Activated gamma-delta T cell treated with anti-CD3 and anti-CD28 coated beads, Interleukin-2, amount 50 U/mL, for 16 hours (primary cell): ENCODE measurements around the gene OSBPL10.
"Not testable (repeated sequence)": the region's sequence is repeated elsewhere in the genome, so short reads cannot be mapped to it uniquely, and the experiment has no call there.

Source experiments
- DNase-seq: peaks from one replicate; pipeline ENCODE4 v3.0.0-alpha.2; 2020; ENCODE audit warnings: low read depth

Gene OSBPL10

DNA sequence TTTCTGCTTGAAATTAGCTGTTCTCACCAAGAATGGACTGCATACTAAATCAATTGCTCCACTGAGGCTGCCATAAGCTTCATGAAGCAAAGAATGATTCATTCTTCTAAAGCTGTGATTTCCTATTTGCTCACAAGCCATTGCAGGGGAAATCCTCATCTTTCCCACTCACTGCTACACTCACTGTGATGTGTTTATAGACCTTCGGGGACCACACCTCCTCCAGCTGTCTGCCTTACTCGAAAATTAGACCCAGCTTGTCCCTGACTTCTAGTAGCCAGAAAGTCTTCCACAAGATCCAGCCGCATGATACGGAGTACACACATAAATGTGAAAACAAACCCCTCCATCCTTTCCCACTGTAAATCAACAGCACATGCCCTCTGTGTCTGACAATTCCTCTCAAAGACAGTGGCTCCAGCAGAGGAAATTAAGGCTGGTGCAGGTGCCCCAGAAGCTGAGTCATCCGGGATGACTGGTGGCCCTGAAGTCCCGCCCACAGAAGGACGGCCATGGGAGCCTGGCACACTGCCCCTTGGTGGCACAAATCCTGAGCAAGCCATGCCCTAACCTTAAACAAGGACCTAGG lies 276.4 kb downstream of the OSBPL10 start:
- no peak for DNase-seq

DNA sequence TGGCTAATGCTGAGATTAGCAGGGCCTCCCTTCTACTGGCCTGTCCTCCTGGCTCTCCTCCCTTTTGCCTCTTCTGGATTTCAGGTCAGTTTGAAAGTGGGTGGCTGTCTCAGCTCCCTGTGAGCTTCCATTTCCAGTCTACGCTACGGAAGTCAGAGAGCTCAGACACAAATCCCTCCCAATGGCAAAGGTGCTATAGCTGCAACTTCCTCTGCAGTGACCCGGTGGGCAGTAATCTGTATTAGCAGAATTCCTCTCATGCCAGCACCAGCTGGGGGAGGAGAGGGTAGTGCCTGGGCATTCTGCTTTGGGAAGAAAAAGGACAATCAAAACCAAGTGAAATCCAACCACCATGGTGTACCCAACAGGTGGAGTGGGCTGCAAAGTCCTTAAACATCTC lies 276.9 kb downstream of the OSBPL10 start:
- DNase-seq: no peak

DNA sequence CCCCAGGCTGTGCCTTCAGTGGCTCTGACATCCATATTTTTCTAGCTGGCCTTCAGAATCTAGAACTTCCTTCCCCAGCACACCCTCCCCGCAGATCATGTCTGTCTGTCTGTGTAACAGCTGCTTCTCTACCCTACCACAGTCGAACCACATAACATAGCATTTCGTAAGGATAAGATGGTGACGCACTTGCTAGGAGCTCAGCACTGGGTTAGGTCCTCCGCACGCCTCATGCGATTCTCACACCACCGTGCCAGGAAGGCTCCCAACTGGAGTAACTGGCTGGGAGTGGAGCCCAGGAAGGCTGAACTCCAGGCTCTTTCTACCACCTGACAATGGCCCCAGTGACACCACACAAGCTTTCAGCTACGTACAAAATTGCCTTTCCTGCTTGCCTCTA lies 279.8 kb downstream of the OSBPL10 start:
- DNase-seq: no peak

DNA sequence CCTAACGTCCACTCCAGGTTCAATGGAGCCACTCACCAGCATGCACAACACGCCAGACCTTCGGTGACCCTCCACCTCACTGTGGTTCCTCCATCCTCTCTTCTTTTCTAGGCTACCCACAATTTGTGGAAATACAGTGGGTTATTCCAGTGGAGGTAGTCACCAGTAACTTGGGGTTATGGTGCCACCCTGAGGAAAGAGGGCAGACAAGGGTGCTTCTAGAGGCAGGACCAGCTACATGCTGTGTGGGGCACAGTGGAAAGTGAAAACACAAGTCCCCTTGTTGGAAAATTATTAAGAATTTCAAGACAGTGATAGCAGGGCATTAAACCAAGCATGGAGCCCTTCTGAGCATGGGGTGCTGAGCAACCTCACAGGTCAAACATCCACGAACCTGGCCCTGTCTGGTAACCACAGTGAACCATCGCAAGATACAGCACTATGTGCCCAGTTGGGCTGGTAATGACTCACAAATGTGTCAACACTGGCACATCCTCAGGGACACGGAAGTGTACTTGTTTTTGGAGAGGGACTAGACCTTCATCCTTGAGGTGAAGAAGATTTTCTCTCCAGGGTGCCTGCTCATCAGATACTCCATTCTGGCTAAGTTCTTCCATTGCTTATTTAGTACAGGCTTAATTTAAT lies 281.6 kb downstream of the OSBPL10 start:
- no peak for DNase-seq

DNA sequence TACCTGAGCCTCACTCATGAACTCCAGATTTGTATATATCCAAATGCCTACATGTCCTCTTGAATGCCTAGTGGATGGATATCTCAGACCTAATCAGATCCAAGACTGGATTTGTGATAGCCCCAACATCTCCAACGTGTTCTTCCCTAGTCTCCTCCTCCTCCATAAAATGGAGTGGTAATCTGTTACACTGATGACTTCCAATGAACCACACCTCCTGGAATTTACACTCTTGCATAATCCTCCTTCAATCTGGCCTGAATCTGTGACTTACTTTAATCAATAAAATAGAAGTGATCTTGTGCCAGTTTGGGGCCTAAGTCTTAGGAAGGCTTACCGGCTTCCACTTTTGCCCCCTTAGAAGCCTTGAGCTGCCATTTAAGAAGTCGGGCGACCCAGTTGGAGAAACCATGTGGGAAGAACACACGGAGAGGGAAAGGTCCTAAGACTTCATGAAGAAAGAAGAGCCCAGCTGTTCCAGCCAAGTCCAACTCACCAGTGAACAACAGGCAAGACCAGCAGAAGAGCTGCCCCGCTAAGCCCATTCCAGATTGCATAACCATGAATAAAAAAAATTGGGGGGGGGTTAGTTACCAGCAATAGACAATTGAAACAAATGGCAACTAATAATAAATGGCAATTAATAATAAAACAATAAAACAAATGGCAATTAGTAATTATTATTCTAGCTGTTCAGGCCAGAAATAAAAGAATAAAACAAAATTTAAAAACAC lies 284.1 kb downstream of the OSBPL10 start:
- DNase-seq: no peak

DNA sequence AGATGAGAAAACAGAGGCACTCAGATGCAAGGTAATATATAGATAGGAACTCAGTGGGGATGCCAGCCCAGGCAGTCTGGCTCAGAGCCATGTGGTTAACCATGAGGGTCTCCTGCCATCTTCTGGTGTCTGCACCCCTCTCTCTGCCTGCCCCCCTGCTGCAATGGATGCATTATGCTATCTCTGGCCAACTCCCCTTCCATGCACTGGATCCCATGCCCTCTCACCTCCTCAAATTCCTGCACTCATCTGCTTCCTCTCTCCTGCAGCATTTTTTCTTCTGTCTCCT lies 285.1 kb downstream of the OSBPL10 start:
- DNase-seq: no peak

DNA sequence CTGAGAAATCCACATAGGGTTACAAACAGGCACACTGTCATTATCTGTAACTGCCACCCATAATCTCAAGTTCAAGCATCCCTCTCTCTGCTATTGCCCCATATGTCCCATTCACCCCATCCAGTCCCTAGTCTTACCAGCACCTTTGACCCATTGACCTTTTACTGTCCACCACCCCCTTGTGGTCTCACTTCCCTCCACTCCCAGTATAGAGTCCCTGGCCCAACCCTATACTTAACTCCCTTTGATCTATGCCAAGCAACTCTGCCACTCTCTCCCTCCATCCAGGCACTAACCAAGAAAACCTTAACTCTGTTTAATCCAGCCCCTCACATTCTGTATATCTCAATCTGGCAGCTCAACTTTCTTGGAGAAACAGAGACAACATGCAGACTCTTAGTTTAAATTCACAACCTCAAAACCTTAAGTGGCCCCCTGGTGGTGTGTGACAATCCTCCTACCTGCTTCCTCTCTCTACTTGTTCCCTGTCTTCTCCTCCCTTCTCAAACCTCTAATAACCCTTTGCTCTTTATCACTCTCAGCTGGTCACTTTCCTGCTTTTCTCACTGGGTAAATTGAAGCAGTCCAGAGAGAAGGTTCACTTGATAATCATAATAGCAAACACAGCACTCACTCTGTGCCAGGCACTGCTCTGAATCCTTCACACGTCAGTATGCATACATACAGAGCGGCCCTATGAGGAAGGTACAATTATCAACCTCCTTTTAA lies 285.6 kb downstream of the OSBPL10 start:
- DNase-seq: no peak

DNA sequence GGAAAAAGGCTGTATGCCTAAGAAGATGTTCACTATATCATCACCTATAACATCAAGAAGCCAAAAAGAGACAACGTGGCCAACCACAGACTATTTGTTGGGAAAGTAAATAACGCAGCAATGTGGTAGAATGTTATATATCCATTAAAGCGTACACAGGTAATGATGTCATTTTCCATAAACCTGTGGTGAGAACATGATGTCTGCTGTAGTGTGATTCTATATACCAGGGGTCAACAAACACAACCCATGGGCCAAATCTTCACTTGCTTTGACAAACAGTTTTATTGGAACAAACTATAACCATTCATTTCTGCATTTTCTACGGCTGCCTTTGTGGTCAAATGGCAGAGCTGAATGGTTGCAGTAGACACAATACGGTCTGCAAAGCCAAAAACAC lies 287.7 kb downstream of the OSBPL10 start:
- no peak for DNase-seq

DNA sequence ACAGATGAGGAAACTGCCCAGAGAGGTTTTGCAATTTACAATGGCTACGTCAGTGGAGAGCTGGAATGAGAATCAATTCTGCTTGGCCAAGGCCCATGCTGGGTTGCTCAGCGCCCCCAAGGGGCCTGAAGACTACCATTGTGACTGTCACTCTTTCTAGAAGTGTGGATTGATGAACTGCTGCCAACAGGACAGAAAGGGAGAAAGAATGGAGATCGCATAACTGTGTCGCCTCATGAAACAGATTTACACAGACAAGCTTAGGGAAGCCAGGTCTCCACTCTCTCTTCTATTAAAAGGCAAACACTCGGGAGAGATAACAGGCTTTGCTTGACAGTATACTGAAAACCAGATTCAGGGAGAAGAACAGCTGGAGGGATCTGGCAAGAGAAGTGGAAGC lies 288.3 kb downstream of the OSBPL10 start:
- DNase-seq: no peak

DNA sequence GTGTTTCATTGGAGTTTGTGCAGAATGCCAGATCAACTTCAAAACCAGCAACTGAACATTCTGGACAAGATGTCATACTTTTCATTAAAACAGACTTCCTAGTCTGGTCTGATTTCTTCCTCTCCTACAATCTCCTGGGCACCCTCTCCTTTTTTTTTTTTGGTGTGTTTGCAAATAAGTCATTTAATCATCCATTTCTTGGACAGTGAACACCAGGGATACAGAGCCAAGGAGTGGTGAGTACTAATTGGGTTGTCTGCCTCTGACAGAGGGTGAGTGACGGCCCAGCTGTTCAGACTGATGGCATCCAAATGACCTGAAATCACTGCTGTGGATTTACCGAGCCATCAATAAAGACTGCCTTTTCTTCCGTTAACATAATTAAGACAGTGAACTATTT lies 290.3 kb downstream of the OSBPL10 start:
- DNase-seq: no peak

DNA sequence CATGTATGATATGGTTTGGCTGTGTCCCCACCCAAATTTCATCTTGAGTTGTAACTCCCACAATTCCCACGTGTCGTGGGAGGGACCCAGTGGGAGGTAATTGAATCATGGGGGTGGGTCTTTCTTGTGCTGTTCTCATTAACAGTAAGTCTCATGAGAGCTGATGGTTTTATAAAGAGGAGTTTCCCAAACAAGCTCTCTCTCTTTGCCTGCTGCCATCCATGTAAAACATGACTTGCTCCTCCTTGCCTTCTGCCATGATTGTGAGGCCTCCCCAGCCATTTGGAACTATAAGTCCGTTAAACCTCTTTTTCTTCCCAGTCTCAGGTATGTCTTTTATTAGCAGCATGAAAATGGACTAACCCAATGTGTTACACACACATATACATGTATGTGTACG lies 291.5 kb downstream of the OSBPL10 start:
- not testable (repeated sequence) for DNase-seq

DNA sequence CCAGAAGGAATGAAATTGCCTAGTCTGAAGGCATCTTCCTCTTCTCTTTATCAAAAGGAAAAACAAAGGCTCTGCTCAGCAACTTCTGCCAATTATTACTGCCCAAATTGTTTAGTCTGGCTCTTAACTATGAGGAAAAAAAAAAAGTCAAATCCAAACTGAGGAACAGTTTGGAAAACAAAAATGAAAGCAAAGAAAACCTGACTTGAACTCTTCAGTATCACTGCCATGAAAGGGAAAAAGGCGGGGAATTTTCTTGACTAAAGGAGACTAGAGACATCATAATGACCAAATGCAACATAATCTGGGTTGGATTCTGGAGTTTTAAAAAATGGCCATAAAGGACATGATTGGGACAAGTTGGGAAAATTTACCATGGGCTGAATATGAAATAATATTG lies 292.1 kb downstream of the OSBPL10 start:
- DNase-seq: no peak

DNA sequence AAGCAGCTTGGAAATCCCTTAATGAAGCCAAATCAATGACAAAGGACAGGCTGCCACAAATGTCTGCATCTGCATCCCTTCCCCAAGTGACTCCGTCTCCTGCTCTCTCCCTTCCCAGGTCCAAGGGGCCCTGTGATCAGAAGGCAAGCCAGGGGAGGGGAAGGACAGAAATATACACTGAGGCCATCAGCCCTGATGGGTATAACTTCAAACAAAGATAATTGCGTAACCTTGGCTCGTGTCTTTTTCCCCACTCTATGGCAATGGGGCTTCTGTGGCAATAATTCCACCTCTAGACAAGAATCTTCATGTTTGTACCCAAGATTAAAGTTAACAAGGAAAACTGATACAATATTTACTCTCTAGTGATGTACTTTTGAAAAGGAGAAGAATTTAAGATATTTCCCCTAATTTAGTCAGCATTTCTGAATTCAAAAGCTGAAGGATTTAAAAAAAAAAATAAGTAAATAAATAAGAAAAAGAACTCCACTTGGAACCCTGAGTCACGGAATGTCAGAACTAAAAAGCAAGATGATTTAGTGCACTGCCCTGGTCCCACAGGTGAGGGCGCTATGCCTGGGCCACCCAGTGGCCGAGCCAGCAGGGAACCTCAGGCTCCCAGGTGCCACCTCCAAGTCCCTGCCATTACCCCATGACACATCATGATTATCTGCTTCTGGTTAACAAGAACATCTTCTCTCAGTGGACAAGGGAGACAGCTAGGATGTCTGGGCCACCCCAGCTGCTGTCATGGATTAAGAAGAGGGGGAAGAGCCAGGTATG lies 293.9 kb downstream of the OSBPL10 start:
- no peak for DNase-seq

DNA sequence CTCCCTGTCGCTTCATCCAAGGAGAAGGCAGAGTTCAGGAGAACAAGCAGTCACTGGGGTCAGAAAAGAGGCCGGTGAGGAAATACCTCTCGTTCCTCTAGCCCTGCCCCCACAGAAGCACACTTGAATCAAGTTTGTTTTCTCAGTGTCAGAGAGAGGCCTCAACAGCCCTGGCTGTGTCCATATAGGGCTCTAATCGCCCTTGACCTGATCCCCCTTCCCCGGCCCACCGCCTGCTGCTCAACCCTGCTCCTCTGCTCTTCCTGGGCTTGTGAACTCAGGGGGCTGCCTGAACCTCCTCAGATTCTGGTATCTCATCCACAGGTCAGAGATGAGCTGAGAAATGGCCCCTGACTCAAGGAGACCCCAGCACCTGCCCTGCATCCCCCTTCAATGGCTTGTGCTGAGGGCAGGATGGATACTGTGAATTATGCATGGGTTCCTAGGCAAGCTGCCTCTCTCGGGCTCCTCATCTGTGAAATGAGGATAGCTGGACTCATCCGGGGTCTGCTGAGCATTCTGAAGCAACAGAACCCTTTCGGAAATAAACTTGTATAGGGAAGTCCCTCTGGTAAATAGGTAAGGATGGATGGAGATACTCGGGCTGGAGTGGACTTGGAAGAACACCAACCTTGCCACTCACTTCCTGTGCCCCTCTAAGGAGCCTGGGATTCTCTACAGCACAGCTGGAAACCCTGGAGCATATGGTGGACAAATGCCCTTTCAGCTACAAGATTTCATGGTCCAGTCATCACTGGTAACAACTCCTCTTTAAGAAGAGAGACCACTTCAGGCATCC lies 300.8 kb downstream of the OSBPL10 start:
- DNase-seq: no peak

DNA sequence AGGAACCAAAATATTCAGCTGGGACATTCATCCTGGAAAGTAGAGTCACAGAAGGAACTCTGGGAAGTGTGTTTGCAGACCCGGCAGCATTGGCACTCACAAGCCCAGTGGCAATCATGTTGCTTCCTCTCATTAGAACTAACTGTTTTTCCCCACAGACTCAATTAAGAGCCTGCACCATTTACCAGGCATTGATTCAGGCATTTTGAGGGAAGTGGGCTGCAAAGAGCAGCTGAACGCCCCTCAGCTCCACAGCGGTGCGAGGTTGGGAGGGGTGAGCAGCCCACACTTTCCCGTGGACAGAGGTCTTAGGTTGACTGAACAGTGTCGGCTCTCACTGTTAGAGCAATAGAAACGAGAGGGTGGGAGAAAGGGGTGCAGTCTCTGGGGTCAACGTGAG lies 304.5 kb downstream of the OSBPL10 start:
- DNase-seq: no peak

DNA sequence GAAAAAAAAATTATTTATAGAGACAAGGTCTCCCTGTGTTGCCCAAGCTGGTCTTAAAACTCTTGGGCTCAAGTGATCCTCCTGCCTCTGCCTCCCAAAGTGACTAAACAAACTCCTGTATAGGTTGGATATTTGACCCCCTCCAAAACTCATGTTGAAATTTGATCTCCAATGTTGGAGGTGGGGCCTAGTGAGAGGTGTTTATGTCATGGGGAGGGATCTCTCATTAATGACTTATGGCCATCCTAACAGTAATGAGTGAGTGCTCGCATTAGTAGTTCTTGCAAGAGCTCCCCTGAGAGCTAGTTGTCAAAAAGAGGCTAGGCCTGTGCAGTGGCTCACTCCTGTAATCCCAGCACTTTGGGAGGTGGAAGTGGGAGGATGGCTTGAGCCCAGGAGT lies 307.1 kb downstream of the OSBPL10 start:
- no peak for DNase-seq

DNA sequence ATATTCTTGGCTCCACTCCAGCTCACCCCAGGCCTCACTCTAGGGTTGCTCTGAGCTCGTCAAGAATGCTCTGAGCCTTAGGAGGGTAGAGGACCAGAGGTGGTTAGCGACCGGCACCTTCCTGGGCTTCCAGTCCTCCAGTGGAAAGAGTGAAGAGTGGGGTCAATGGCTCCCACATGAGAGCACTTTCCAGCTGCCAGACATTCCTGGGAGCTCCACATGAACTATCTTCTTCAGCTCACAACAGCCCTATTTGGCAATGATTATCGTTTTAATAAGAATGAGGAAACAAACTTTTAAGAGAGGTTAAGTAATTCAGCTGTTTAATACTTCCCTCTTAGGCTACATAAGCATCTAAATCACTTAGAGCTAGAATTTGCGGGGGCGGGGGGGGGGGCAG lies 309.1 kb downstream of the OSBPL10 start:
- no peak for DNase-seq

DNA sequence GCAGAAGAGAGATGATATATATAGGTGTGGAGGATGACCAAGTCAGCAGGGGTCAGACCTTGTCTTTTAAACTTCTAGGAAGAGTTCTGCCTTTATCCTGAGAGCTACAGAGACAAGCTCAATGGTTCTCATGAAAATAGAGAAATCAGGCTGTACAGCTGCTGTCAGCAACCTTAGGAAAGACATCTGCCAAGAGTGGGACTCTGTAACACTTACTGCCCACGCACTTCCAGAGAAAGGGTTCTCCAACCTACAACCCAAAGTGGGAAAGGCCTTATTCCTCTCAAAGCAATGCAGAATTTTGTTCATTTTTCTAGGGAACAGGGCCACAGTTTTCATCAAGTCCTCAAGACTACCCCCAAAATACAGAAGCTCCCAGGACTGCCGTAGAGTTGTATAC lies 309.6 kb downstream of the OSBPL10 start:
- DNase-seq: no peak

DNA sequence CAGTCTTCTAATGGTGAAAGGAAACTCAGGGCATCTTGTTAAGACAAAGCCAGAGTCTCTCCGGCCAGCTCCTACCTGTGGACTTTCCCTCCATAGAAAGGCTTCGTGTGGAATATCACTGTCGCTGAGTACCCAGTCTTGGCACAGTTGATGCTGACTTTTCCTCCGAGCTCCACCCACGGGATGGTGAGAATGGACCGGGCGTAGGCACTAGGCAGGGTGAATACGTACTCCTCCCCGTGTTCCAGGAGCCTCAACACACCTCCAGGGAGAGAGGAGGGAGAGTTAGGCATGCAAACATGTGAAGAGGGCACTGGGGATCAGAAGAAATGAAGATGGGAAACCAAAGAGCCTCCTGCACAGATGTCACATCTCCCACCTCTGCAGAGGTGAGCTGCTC lies 310.3 kb downstream of the OSBPL10 start:
- DNase-seq: no peak

DNA sequence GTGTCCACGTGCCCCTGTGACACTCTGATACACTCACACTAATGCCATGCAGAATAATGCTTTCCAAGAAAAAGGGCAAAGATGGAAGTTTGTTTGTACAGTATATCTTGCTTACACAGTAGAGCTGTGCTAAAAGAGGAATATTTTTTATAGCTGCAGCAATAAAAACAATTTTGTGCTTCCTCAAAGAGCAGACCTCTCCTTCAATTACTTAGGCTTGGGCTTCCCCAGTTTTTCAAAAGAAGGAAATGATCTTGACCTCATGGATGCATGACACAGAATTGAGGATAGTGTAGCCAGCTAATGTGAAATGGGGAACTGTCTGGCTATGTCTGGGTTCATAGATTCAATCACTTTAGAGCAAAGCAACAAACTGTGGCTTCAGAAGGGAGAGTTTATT lies 310.9 kb downstream of the OSBPL10 start:
- no peak for DNase-seq

DNA sequence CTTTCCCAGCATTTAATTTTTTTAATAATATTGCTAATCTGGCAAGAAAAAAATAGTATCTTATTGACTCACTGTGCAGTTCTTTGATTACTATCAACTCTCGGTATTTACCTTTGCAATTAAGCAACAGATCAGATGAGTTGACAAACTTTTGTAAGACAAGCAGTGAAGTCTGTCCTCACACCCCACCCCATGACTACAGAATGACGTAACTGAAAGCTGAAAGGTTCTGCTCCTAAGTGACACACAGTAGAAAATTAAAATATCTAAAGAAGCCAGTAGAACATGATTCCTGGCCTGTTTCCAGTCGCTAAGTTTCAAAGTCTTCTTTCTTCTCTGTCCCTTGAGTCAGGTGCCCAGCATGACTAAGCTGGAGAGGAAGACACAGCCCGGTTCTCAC lies 312.8 kb downstream of the OSBPL10 start:
- no peak for DNase-seq

DNA sequence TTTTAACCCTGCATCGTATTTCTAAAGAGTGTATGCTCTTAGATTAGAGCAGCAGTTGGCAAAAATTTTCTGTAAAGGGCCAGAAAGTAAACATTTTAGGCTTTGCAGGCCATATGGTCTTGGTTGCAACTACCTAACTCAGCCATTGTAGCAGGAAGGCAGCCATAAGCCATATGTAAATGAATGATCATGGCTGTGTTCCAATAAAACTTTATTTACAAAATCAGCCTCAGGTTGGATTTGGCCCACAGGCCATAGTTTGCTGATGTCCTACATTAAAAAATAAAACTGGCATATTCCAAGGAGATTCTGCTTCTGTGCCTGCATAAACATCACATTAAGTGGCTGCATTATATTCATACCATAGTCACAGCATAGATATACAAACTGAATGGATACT lies 313.5 kb downstream of the OSBPL10 start:
- no peak for DNase-seq
